ENCODE data around the gene EEF2K. TPM values are rescaled to one million over a fixed set of nuclear protein-coding genes. Genes with fewer than 3 reads are reported as not detected.

EEF2K gene
- total RNA-seq, 1 experiment from 2014 or later = 31.0 TPM

GRCh38 chr16:22317001-22317530 lies 111.0 kb downstream of the EEF2K start:
- RAD21 ChIA-PET (ENCODE audit: low non-redundant PET in 1 of 2, low total read pairs in 2 of 2, uncharacterized antibody in 2 of 2, unreplicated experiment in 2 of 2) = no interaction called here
- no peaks in the 10 kb centered on the region for H3K27me3 ChIP-seq (ENCODE audit: insufficient read depth, low read length)
- H3K4me2 ChIP-seq (ENCODE audit: low read length) = no peak overlapping the region
- H3K9me2 ChIP-seq (ENCODE audit: insufficient read depth) = no peaks in the 10 kb centered on the region
- no peaks in the 10 kb centered on the region for H3K4me1 ChIP-seq (ENCODE audit: control insufficient read depth in 1 of 2, insufficient read depth in 2 of 2, low read length in 2 of 2)
- CTCF ChIA-PET = no interaction called here
- no peak overlapping the region for H3K4me3 ChIP-seq (replicated peaks in 1 of 2; ENCODE audit: low read depth in 1 of 2, low read length in 2 of 2)
- H3K27ac ChIP-seq (ENCODE audit: low read depth, low read length) = no peak overlapping the region
- TF ChIP-seq CBX3 (IDR thresholded peaks at IDR 0.05; ENCODE audit: low read depth) (no peak), SP1 (IDR thresholded peaks at IDR 0.05; ENCODE audit: low read depth) (no peak), SRF (IDR thresholded peaks at IDR 0.05; ENCODE audit: low read depth) (no peak), ATF3 (IDR thresholded peaks at IDR 0.05) (no peak), POLR2A (IDR thresholded peaks at IDR 0.05; ENCODE audit: borderline replicate concordance, extremely low read depth, insufficient read depth, insufficient read length) (no peak), CTCF (IDR thresholded peaks at IDR 0.05 in 2 of 3, conservative IDR thresholded peaks at IDR 0.05 in 1 of 3; ENCODE audit: borderline replicate concordance in 1 of 3, insufficient read depth in 1 of 3, low read depth in 2 of 3, low read length in 2 of 3) (no peak), YY1 (IDR thresholded peaks at IDR 0.05; ENCODE audit: extremely low read depth, insufficient replicate concordance, low read depth, low read length) (no peak), ZBTB33 (IDR thresholded peaks at IDR 0.05; ENCODE audit: extremely low read depth, insufficient replicate concordance, low read length) (no peak), FOSL1 (IDR thresholded peaks at IDR 0.05; ENCODE audit: low read depth) (no peak), SIN3A (IDR thresholded peaks at IDR 0.05; ENCODE audit: low read depth) (no peak), EZH2phosphoT487 (IDR thresholded peaks at IDR 0.05; ENCODE audit: borderline replicate concordance) (no peak), ELF1 (IDR thresholded peaks at IDR 0.05; ENCODE audit: borderline replicate concordance, low read depth) (no peak), MAX (IDR thresholded peaks at IDR 0.05) (no peak), EGR1 (IDR thresholded peaks at IDR 0.05; ENCODE audit: low read depth) (no peak), REST (IDR thresholded peaks at IDR 0.05; ENCODE audit: low read depth) (no peak), EZH2 (IDR thresholded peaks at IDR 0.05) (no peak), CEBPB (IDR thresholded peaks at IDR 0.05; ENCODE audit: low read depth) (no peak), JUND (IDR thresholded peaks at IDR 0.05) (no peak)
- peaks cover 22 to 33% of the 10 kb centered on the region in 2 experiments for H3K36me3 ChIP-seq (ENCODE audit: control insufficient read depth in 1 of 2, insufficient read depth in 2 of 2, low read length in 2 of 2)
- intact Hi-C loops (cut with micrococcal nuclease) = no loop called here
- H3K9me3 ChIP-seq (ENCODE audit: control insufficient read depth in 1 of 2, insufficient read depth in 1 of 2, low read depth in 1 of 2, low read length in 2 of 2) = no peaks in the 10 kb centered on the region
- ATAC-seq (no peak), DNase-seq (ENCODE audit: low read depth, low spot score) (no peak)
- no peaks in the 10 kb centered on the region for H4K20me1 ChIP-seq (ENCODE audit: insufficient read depth)
- no TSS peak for BruUV-seq (replicated peaks)
- POLR2A ChIA-PET = no interaction called here
- no peak overlapping the region for H3K9ac ChIP-seq (ENCODE audit: low read length)
- no peak overlapping the region for H2AFZ ChIP-seq (ENCODE audit: low read depth, low read length, poor library complexity, severe bottlenecking)
- peaks cover 7% of the 10 kb centered on the region; the same call in 1 of the 2 replicates for H3K79me2 ChIP-seq (ENCODE audit: insufficient read depth, low read length)
